G401.6 (cell line): ENCODE results near the gene KCTD7.
"Not testable (repeated sequence)": the region's sequence is repeated elsewhere in the genome, so short reads cannot be mapped to it uniquely, and the experiment has no call there.

ENCODE experiments used
- FAIRE-seq: peaks from 2 replicates; lab custom pipeline; 2012; peaks lifted over from hg19 to GRCh38; lab: Jason Lieb, UNC

Gene KCTD7

DNA sequence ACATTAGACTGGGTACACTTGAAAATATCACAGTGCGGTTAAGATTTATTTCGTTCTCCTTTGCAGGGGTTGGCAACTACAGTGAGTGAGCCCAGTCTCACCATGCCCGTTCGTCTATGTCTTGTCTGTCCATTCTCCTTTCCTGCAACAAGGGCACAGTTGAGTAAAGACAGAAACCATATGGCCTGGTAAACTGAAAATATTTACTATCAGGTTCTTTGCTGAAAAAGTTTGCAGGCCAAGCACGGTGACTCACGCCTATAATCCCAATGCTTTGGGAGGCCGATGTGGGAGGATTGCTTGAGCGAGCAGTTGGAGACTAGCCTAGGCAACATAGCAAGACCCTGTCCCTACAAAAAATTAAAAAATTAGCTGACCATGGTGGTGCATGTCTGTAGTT, 11.4 kb upstream of the KCTD7 start:
- FAIRE-seq, result no peak

DNA sequence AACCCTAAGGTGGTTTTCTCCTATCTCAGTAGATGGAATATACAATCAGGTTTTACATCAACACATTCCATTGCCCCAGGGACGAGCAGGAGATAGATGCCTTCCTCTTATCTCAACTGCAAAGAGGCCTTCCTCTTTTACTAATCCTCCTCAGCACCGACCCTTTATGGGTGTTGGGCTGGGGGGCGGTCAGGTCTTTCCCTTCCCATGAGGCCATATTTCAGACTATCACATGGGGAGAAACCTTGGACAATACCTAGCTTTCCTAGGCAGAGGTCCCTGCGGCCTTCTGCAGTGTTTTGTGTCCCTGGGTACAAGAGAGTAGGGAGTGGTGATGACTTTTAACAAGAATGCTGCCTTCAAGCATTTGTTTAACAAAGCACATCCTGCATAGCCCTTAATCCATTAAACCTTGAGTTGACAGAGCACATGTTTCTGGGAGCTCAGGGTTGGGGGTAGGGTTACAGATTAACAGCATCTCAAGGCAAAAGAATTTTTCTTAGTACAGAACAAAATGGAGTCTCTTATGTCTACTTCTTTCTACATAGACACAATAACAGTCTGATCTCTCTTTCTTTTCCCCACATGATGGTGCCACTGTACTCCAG, 9.2 kb upstream of the KCTD7 start:
- FAIRE-seq, result not testable (repeated sequence)

DNA sequence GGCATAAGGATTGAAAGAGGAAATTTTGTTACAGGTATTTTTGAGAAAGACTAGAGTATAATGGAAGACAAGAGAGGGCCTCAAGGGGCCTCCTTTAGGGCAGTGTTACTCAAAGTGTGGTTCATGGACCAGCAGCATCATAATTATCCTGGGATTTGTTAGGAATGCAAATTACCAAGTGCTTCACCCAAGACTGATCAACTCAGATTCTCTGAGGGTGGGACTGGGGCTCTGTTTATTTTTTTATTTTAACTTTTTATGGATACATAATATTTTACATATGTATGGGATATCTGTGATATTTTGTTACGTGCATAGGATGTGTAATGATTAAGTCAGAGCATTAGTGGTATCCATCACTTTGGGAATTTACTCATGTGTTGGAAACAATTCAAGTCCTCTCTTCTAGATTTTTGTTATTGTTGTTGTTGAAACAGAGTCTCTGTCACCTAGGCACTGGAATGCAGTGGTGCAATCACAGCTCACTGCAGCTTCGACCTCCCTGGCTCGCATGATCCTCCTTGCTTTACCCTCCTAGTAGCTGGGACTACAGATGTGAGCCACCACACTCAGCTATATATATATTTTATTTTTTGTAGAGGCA, 2.2 kb upstream of the KCTD7 start:
- FAIRE-seq, result no peak

DNA sequence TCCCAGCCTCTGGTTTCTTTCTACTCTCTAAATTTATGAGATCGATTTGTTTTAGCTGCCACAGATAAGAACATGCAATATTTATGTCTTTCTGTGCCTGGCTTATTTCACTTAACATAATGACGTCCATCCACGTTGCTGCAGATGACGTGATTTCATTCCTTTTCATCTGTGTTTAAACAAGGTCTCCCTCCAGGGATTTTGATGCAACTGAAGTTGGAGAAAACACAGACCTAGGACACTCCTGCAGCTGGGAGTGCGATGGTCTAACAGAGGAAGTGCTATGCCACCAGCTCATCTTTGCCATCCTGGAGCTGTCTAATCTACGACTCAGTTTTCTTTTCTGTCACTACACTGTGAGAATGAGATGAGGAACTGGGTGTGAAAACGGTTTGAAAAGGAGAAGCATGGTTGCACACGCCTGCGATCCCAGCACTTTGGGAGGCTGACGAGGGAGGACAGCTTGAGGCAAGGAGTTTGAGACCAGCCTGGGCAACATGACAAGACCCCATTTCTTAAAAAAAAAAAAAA, 1.5 kb upstream of the KCTD7 start:
- FAIRE-seq, result no peak

DNA sequence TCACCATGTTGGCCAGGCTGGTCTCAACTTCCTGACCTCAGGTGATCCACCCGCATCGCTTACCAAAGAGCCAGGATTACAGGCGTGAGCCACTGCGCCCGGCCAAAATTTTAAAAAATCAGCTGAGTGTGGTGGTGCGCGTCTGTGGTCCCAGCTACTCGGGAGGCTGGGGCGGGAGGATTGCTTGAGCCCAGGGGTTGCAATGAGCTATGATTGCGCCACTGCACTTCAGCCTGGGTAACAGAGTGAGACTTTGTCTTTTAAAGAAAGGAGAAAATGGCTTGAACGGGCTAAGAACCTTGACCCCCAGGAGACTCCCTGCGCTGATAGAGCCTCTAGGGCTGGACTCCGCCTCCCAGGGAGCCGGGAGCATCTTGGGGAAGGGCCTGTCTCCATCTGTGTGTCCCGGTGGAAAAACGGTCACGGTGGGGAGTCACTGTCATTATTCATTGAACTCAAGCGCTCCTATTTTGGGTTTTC, 760 bp upstream of the KCTD7 start:
- FAIRE-seq, result no peak

DNA sequence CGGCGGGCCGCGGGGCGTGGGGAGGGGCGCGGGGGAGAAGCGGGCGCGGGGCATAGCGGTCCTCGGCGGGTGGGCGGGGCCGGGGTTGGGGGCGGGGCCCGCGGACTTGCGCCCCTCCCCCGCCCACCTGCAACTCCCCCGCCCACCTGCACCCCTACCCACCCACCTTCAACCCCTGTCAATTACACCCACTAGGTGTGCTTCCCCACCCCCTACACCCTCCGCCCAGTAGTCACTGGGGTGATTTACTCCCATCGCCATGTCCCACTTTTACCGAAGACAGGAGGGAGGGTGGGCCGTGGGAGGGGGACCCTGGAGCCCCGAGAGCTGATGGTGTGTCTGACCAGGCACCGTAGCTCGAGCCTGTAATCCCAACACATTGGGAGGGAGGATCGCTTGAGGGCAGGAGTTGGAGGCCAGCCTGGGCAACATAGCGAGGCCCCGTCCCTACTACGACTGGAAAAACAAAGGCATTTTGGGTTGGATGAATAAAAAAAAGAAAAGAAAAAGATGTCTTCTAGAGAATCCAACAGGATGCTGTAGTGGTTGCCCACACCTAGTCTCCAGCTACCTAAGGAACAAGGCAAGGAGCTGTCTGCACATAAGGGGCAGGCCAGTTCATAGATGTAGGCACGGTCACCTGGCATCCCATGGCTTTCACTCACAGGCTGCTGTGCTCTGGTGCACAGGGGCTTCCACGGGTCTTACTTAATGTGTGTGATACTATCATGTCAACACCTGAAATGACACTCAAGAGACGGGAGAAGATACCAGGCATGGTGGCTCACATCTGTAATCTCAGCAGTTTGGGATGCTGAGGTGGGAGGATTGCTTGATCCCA, 761 bp downstream of the KCTD7 start:
- FAIRE-seq, result no peak

DNA sequence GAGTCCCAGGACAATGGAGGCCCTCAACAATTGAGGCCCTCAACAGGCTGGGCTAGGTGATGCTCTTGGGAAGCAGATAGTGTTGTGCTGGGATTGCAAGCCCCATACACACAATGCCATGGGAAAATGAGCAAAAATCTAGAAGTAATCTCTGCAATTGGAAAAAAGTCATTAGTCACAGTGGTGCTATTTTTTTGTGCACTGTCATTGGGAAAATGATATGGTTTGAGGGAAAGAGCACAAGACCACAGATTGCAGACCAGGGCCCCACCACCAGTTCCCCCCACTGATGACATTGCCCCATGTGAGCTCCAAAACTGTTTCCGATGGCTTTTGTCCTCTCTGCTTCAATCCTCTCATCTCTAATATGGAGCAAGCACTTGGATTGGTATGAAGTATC, 1.9 kb downstream of the KCTD7 start:
- no peak for FAIRE-seq

DNA sequence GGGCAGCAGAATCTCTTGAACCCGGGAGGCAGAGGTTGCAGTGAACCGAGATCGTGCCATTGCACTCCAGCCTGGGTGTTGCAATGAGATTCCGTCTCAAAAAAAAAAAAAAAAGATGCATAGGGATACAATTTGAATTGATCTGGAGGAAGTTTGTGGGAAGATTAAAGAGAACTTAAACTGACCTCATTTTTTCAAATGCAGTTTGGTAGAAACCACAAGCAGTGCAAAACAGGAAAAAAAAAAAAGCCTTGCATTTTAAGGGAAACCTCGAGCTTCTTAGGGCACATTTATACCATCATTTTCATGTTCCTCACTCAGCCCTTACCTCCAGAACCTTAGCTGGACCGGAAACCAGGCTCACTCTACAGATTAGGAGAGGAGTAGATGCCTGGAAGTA, 2.8 kb downstream of the KCTD7 start:
- no peak for FAIRE-seq

DNA sequence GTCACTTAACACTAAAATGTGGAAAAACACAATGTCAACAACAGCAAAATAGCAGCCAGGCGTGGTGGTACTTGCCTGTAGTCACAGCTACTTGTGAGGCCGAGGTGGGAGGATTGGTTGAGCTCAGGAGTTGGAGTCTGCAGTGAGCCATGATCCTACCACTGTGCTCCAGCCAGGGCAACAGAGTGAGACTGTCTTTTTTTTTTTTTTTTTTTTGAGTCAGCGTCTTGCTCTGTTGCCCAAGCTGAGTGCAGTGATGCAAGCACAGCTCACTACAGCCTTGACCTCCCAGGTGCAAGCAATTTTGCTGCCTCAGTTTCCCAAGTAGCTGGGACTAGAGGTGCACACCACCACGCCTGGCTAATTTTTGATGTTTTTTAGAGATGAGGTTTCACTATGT, 6.1 kb downstream of the KCTD7 start:
- FAIRE-seq, result no peak

DNA sequence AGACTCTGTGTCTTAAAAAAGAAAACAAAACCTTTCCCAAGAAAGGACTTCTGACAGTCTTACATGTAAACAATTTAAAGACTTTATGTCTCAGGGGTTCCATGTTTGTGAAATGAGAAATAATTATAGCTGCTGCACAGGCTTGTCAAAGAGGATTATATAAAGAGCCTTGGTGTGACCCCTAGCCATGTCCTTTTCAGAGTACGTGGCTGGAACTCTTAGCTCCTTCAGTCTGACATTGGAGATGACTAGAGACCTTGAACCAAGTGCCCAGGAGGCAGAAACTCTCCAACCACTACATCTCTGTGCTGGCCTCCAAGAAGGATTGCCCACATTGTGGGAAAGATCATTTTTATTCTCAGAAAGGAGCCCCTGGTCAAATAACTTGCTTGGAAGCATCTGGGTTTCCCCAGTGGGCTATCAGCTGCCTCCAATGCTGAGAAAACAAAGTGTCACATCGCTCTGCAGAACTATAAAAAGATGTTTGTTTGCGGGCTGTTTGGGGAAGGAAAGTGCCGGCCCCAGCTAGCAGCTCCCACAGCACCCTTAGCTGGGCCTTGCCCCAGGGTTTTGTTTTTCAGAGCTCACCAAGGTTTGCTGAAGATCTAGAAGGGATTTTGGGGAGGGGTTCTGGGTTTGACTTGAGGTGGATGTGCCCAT, 6.8 kb downstream of the KCTD7 start:
- not testable (repeated sequence) for FAIRE-seq

DNA sequence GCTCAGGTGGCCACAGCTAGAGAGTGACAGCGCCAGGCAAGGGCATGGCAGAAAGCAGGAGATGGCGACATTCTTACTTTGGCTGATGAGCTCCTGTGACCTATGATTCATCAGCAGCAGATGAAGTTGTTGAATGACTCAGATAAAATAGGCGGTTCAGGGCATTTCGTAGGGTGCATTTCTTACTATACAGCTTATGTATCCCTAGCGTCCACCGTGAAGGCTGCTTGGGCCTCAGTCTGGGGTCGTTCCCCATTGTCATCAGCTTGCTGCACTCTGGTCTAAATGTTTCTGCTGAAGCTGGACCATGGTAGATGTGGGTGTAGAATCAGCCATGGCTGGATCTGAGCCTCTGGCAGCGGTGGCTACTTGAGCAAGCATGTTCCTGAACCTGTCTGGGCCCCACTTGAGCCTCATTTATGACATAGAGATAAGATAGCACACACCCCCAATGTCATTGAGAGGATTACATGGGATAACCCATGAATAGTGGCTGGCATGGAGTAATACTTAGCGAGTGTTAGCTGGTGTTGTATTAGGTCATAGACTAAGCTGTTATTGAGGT, 7.4 kb downstream of the KCTD7 start:
- not testable (repeated sequence) for FAIRE-seq

DNA sequence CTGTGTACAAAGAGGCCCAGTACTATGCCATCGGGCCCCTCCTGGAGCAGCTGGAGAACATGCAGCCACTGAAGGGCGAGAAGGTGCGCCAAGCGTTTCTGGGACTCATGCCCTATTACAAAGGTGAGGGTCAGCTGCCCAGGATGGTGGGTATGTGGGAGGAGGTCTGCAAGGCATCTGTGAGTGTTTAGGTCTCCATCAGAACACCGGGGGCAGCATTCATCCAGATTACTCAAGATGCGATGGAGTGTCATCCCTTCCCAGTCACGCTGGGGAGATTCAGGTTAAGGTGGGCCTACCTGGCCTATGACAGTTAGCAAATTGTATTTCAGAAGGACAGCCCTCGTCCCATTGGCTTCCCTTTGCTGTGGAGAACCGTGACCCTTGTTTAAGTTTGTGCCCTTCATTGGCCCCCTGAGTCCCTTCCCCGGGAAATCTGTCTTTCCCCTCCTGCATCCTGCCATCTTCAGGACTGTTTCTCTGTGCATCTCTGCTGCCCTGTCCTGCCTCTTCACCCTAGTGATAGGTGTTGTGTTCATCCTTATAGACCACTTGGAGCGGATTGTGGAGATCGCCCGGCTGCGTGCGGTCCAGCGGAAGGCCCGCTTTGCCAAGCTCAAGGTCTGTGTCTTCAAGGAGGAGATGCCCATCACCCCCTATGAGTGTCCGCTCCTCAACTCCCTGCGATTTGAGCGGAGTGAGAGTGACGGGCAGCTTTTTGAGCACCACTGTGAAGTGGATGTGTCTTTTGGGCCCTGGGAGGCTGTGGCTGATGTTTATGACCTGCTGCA, 9.8 kb downstream of the KCTD7 start:
- FAIRE-seq, result no peak

DNA sequence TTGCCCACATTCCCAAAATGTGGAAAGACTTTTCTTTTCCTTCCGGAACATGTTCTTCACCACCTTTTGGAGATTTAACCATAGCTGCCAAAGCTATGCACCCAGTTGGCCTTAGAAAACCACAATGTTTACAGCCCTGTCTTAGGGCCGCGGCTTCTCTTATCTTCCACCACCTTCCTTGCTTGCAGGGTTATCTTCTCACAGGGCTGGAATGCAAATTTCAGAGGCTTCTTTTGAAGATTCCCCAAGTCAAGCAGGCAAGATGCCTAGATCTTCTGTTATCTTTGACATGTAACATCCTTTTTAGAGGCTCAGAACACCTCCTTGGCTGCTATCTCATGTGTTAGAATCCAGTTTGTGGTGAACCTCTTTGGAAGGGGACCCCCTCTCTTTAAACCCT, 11.1 kb downstream of the KCTD7 start:
- FAIRE-seq, result no peak

DNA sequence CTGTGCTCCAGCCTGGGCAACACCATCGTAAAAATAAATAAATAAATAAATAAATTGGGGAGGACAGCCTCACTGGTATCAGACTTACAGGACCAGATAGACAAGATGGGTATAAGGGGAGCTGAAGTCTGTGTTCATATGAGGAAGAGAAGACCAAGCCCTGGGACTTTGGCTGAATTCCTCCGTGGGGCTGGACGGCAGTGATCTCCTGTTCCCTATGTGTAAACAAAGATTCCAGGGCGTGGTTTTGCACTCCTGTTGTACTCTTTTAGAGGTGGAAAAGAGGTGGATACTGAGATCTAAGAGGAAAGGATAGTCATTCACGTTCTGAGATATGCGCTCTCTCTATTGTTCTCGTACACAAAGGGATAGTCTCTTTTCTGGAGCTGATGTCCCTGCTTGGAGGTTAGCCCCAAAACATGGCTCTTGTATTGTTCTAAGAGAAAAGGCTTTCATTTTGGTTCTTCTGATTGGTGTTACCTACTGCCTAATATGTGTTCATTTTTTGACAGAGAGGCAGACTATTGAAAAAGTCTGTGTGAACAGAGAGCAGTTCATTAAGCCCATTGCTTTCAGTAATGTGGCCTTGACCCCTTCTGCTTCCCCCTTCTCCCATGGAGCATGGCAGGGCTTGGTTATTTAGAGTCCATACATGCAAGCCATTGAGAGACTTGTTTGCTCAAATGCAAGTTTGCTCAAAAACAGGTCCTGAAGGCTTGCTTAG, 12.3 kb downstream of the KCTD7 start:
- FAIRE-seq, result no peak

DNA sequence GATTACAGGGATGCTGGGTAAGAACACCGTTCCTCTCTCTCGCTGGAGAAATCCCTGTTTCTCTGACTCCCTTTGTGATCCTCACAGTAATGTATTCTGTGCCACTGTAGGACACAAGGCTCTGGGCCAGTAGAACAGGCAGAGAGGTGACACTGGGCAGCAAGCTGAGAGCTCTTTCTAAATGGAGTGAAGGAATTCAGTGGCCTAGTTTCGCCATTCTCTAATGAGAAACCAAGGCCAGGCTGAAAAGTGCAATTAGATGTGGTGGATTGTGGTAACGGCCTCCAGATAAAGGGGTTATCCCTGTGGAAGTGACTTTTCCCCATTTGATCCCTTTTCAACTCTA, 12.8 kb downstream of the KCTD7 start:
- no peak for FAIRE-seq

DNA sequence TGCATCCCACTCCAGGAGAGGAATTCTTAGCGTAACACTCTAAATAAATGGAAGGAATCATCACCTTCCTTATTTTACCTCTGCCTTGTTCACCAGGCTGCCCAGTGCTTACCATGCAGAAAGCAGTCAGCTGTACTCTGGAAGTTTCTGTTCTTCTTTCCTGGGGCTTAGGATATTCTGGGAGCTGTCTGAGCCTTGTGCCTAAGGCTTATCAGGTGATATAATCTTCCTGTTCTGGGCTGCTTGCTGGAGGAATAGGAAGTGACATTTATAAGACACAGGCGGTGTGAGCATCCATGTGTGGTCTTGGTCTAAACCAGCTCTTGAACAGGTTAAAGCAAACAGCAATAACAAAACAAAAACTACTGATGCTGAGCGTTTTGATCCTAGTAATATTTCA, 13.5 kb downstream of the KCTD7 start:
- no peak for FAIRE-seq

DNA sequence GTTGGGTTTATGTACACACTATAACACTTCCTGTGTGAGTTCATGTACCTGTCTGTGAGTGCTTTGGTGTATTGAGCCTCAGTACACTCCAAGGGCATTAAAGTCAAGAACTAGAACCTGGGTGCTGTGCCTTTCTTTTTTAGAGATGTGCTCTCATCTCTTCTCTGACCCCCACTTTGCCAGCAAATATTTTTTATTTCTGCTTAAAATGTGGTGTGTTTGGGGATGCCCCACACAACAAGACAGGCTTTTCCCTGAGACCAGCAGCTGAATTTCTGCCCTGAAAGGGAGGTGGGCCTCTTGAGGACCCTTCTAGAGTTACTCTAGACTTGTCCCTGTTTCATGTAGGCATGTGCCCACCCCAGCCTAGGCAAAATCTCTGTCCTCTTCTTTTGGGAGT, 14.3 kb downstream of the KCTD7 start:
- FAIRE-seq, result no peak

DNA sequence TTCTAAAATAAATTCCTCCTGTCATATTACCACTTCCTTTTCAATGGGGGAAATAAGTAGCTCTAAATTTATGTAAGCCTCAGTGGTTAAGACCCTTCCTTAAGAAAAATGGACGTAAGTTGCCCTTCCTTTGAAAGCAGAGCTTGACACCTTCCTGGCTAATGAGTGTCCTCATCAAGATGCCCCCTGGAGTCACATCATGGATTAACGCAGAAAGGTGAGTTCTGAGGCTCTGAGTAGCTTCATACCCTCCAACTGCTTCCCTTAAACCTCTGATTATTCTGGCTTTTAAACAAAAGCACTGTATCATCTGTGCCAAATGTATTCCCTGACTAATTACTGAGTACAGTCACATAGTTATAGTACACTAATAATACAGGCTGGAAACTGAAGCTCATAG, 14.7 kb downstream of the KCTD7 start:
- no peak for FAIRE-seq

DNA sequence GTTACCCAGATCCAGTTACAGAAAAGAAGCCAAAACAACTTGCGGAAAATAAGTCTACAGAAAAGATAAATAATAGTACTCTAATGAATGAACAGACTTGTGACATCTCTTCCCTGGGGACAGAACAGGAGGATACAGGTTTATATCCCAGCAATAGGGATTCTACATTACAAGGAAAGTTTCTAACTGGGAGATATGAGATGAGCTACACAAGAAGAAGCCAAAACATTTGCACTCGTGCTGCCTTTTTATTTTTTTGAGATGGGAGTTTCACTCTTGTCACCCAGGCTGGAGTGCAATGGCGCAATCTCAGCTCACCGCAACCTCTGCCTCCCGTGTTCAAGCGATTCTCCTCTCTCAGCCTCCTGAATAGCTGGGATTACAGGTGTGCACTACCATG, 22.3 kb downstream of the KCTD7 start:
- FAIRE-seq, result not testable (repeated sequence)

DNA sequence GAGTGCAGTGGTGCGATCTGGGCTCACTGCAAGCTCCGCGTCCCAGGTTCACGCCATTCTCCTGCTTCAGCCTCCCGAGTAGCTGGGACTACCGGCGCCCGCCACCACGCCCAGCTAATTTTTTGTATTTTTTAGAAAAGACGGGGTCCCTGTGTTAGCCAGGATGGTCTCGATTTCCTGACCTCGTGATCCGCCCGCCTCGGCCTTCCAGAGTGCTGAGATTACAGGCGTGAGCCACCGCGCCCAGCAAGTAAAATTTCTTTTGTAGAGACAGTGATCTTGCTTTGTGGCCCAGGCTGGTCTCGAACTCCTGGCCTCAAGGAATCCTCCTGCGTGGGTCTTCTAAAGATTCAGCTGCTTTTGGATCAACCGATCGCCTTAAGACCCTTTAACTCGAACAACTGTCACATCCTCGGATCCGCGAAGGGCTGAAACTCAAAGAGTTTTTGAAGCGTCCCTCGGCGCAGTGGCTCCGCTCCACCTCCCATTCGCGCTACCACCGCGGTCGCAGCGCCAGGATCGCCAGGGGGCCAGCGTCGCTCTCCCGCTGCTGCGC, 25.1 kb downstream of the KCTD7 start:
- FAIRE-seq, result not testable (repeated sequence)
